Erythroblast (primary cell): ENCODE results near the gene ZNF451.

Source experiments
- GATA1 ChIP-seq: IDR thresholded peaks from 2 replicates; pipeline ENCODE4 v1.6.1; 2011; ENCODE audit warnings: low read depth, mild to moderate bottlenecking, control low read depth, low read length, moderate library complexity
- POLR2A ChIP-seq: IDR thresholded peaks from 2 replicates; pipeline ENCODE4 v1.6.1; 2011; ENCODE audit warnings: mild to moderate bottlenecking, low read length

- no peak for TF ChIP-seq POLR2A
- TF ChIP-seq GATA1: no peak
Observed at GRCh38 chr6:57143690-57144089, 53.7 kb downstream of the ZNF451 start.
